Naive thymus-derived CD4-positive, alpha-beta T cell (primary cell): ENCODE results near the gene KRT5. TPM values are rescaled to one million over a fixed set of nuclear protein-coding genes. Genes with fewer than 3 reads are reported as not detected.

ENCODE experiments used
- ATAC-seq: fragments of 150-1000 bp; cut with Tn5 transposase; 2 replicates; pipeline ENCODE4 v1.10.0; 2021; ENCODE audit warnings: mild to moderate bottlenecking, moderate library complexity
- CTCF ChIA-PET: fragments of 350-600 bp; sonication (Branson Sonifier 250); formaldehyde crosslinking; loops from one replicate; lab custom pipeline; 2021; ENCODE audit warnings: antibody characterized with exemption; lab: Charles Lee
- POLR2A ChIA-PET: fragments of 350-600 bp; sonication (Branson Sonifier 250); formaldehyde crosslinking; loops from one replicate; lab custom pipeline; 2021; ENCODE audit warnings: antibody characterized with exemption, inconsistent platforms; lab: Charles Lee
- DNase-seq, 9 donors: peaks; one replicate each; pipeline versions ENCODE4 v3.0.0 to v3.0.0-alpha.2; 2020 to 2022; ENCODE audit warnings: mixed read lengths in 1 of 9
- H3K27ac ChIP-seq: one replicate; pipeline ENCODE4 v1.7.0; 2013; ENCODE audit warnings: mild to moderate bottlenecking, low read depth, low read length, moderate library complexity
- H3K27me3 ChIP-seq, 2 donors: one replicate each; pipeline ENCODE4 v1.7.0; 2013; ENCODE audit warnings: low read length in 2 of 2, mild to moderate bottlenecking in 2 of 2, moderate library complexity in 2 of 2; ENCODE audit not compliant: control insufficient read depth in 2 of 2, insufficient read depth in 2 of 2
- H3K36me3 ChIP-seq, 3 experiments: 1 replicate in 2 of 3; 2 replicates in 1 of 3; pipeline ENCODE4 v1.7.0; 2013; ENCODE audit warnings: low read length in 3 of 3, mild to moderate bottlenecking in 3 of 3, moderate library complexity in 1 of 3; ENCODE audit not compliant: insufficient read depth in 3 of 3, control insufficient read depth in 2 of 3
- H3K4me1 ChIP-seq, 2 donors: one replicate each; pipeline ENCODE4 v1.7.0; 2013; ENCODE audit warnings: low read length in 2 of 2, mild to moderate bottlenecking in 2 of 2, moderate library complexity in 1 of 2; ENCODE audit not compliant: control insufficient read depth in 2 of 2, insufficient read depth in 2 of 2
- H3K4me3 ChIP-seq: 2 replicates; pipeline ENCODE4 v1.7.0; 2013; ENCODE audit warnings: mild to moderate bottlenecking, low read length
- H3K9me3 ChIP-seq, 3 experiments: 1 replicate in 2 of 3; 2 replicates in 1 of 3; pipeline ENCODE4 v1.7.0; 2013; ENCODE audit warnings: low read length in 3 of 3; ENCODE audit not compliant: control insufficient read depth in 2 of 3
- H3K27ac Mint-ChIP-seq, 9 donors: one replicate each; pipeline ENCODE4 v1.8.0; 2020 to 2022; ENCODE audit warnings: mixed read lengths in 9 of 9, mild to moderate bottlenecking in 8 of 9, moderate library complexity in 5 of 9, inconsistent platforms in 2 of 9
- H3K27me3 Mint-ChIP-seq, 5 donors: one replicate each; pipeline ENCODE4 v1.8.0; 2021 to 2022; ENCODE audit warnings: mixed read lengths in 5 of 5, mild to moderate bottlenecking in 1 of 5
- H3K36me3 Mint-ChIP-seq, 5 donors: one replicate each; pipeline ENCODE4 v1.8.0; 2020 to 2022; ENCODE audit warnings: mixed read lengths in 5 of 5, mild to moderate bottlenecking in 3 of 5, inconsistent platforms in 1 of 5
- H3K4me1 Mint-ChIP-seq, 7 donors: one replicate each; pipeline ENCODE4 v1.8.0; 2020 to 2022; ENCODE audit warnings: mixed read lengths in 7 of 7, mild to moderate bottlenecking in 3 of 7, inconsistent platforms in 1 of 7
- H3K4me3 Mint-ChIP-seq, 10 donors: one replicate each; pipeline ENCODE4 v1.8.0; 2020 to 2022; ENCODE audit warnings: mild to moderate bottlenecking in 10 of 10, mixed read lengths in 10 of 10, moderate library complexity in 6 of 10, inconsistent platforms in 2 of 10
- H3K9me3 Mint-ChIP-seq, 11 donors: one replicate each; pipeline ENCODE4 v1.8.0; 2020 to 2022; ENCODE audit warnings: mixed read lengths in 11 of 11, mild to moderate bottlenecking in 4 of 11, inconsistent platforms in 1 of 11, moderate library complexity in 1 of 11
- intact Hi-C, 2 donors: fragments of 100-400 bp; cut with micrococcal nuclease; formaldehyde crosslinking; loops; one replicate each; pipeline ENCODE4 v1.15.1; 2023
- polyA plus RNA-seq, 2 donors: library from polyadenylated mRNA; unstranded; fragments of 300-500 nt; fragmentation: Illumina TruSeq; gene quantifications; one replicate each; pipeline ENCODE4 v1.2.3, GENCODE V29; 2021
- total RNA-seq, 6 experiments: library from RNA in 5 of 6; stranded (reverse) in 5 of 6; gene quantifications; 1 replicate in 5 of 6; 2 replicates in 1 of 6; pipeline ENCODE4 v1.2.3 and lab custom pipeline; 2021 to 2026

KRT5 gene
- total and polyA plus RNA-seq, 7 experiments from 2014 or later: 0.24 TPM; not detected in 6

DNA sequence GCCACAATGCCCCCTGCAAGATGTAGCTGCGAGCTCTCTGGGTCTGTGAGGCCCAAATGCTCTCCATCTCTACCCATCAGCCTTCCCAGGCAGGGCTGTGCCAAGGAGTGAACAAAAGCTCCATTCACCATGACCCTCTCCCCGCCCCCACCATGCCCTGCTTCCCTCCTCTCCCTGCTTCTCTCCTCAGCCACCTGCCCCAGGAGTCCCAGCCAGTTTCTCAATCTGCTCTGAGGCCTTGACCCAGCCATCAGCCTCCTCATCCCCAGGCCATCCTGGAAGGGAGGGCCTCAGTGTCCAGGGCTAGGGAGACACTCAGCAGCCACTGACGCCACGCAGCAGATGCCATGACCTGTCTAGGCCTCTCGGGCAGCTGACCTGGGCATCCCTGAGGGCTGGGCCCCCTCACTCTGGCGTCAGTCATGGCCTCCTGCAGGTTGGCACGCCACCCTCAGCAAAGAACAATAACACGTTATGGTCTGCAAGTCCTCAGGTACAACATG lies 8.5 kb upstream of the KRT5 start:
- DNase-seq (no peak), ATAC-seq (no peak)
- intact Hi-C loops: no loop called here
- Mint-ChIP-seq H3K36me3 (no peaks in the 10 kb centered on the region), H3K4me3 (no peak overlapping the region), H3K27me3 (no peaks in the 10 kb centered on the region), H3K9me3 (peaks cover 0 to 2% (median 0%) of the 10 kb centered on the region in 11 donors), H3K4me1 (peaks cover 0 to 11% (median 0%) of the 10 kb centered on the region in 7 donors), H3K27ac (peak overlapping the region in 1 of 9 donors; percentile 12)
- no peaks in the 10 kb centered on the region for H3K9me3 ChIP-seq
- CTCF ChIA-PET: interaction anchor here (1.2 kb wide), 1 partner anchor 352 kb away, joined by 3 read pairs; no protein-coding TSS in a partner anchor
- no peak overlapping the region for H3K4me3 ChIP-seq
- no peak overlapping the region for H3K27ac ChIP-seq
- H3K4me1 ChIP-seq: peaks cover 0 to 16% of the 10 kb centered on the region in 2 donors
- POLR2A ChIA-PET: no interaction called here
- no peaks in the 10 kb centered on the region for H3K36me3 ChIP-seq
- H3K27me3 ChIP-seq: no peaks in the 10 kb centered on the region

- H3K4me1 Mint-ChIP-seq: peaks cover 0 to 11% (median 0%) of the 10 kb centered on the region in 7 donors
- peak in 1 of 9 donors; percentile 15 for DNase-seq
Measured at GRCh38 chr12:52527121-52527800, 7.1 kb upstream of the KRT5 start.

GRCh38 chr12:52526511-52526951 lies 6.3 kb upstream of the KRT5 start:
- ChIA-PET POLR2A (no interaction called here), CTCF (no interaction called here)
- DNase-seq (peak in 1 of 9 donors; percentile 18), ATAC-seq (peak; percentile 61)
- Histone ChIP-seq H3K4me1 (peaks cover 0 to 16% of the 10 kb centered on the region in 2 donors), H3K27me3 (no peaks in the 10 kb centered on the region), H3K9me3 (no peaks in the 10 kb centered on the region), H3K36me3 (no peaks in the 10 kb centered on the region), H3K27ac (no peak overlapping the region), H3K4me3 (no peak overlapping the region)
- no peak overlapping the region for H3K27ac Mint-ChIP-seq
- no peaks in the 10 kb centered on the region for H3K27me3 Mint-ChIP-seq
- peaks cover 0 to 2% (median 0%) of the 10 kb centered on the region in 11 donors for H3K9me3 Mint-ChIP-seq
- H3K36me3 Mint-ChIP-seq: no peaks in the 10 kb centered on the region
- H3K4me1 Mint-ChIP-seq: peaks cover 0 to 11% (median 0%) of the 10 kb centered on the region in 7 donors
- peak overlapping the region in 1 of 10 donors; percentile 33 for H3K4me3 Mint-ChIP-seq
- intact Hi-C loops: no loop called here

More at GRCh38 chr12:52527121-52527800, 7.1 kb upstream of the KRT5 start:
- no peak for ATAC-seq
- Histone ChIP-seq H3K27me3 (no peaks in the 10 kb centered on the region), H3K27ac (no peak overlapping the region), H3K36me3 (no peaks in the 10 kb centered on the region), H3K4me3 (no peak overlapping the region), H3K4me1 (peaks cover 0 to 16% of the 10 kb centered on the region in 2 donors), H3K9me3 (no peaks in the 10 kb centered on the region)
- intact Hi-C loops: no loop called here
- Mint-ChIP-seq H3K4me3 (no peak overlapping the region), H3K27ac (no peak overlapping the region), H3K9me3 (peaks cover 0 to 2% (median 0%) of the 10 kb centered on the region in 11 donors), H3K27me3 (no peaks in the 10 kb centered on the region), H3K36me3 (no peaks in the 10 kb centered on the region)
- ChIA-PET POLR2A (no interaction called here), CTCF (no interaction called here)

- H3K9me3 ChIP-seq: no peaks in the 10 kb centered on the region
- Mint-ChIP-seq H3K36me3 (no peaks in the 10 kb centered on the region), H3K4me3 (no peak overlapping the region), H3K27ac (no peak overlapping the region), H3K9me3 (peaks cover 0 to 2% (median 0%) of the 10 kb centered on the region in 11 donors), H3K4me1 (peaks cover 0 to 11% (median 0%) of the 10 kb centered on the region in 7 donors), H3K27me3 (no peaks in the 10 kb centered on the region)
- no peaks in the 10 kb centered on the region for H3K36me3 ChIP-seq
- H3K27me3 ChIP-seq: no peaks in the 10 kb centered on the region
- H3K4me3 ChIP-seq: no peak overlapping the region
- H3K4me1 ChIP-seq: peaks cover 0 to 16% of the 10 kb centered on the region in 2 donors
- H3K27ac ChIP-seq: no peak overlapping the region
- ATAC-seq: no peak
- ChIA-PET POLR2A (no interaction called here), CTCF (interaction anchor here (0.6 kb wide), 1 partner anchor 817 kb away, joined by 3 read pairs; no protein-coding TSS in a partner anchor)
- peak in 1 of 9 donors; percentile 9 for DNase-seq
- intact Hi-C loops: no loop called here
Measured at GRCh38 chr12:52525661-52526499, 5.7 kb upstream of the KRT5 start.

GRCh38 chr12:52524898-52525591 lies 4.9 kb upstream of the KRT5 start:
- no peak for ATAC-seq
- Histone ChIP-seq H3K4me1 (peaks cover 0 to 16% of the 10 kb centered on the region in 2 donors), H3K9me3 (no peaks in the 10 kb centered on the region), H3K27me3 (no peaks in the 10 kb centered on the region), H3K27ac (no peak overlapping the region), H3K36me3 (no peaks in the 10 kb centered on the region), H3K4me3 (no peak overlapping the region)
- Mint-ChIP-seq H3K9me3 (peaks cover 0 to 2% (median 0%) of the 10 kb centered on the region in 11 donors), H3K27me3 (no peaks in the 10 kb centered on the region), H3K4me3 (no peak overlapping the region), H3K27ac (no peak overlapping the region), H3K36me3 (no peaks in the 10 kb centered on the region), H3K4me1 (peaks cover 0 to 11% (median 0%) of the 10 kb centered on the region in 7 donors)
- intact Hi-C loops: no loop called here
- ChIA-PET POLR2A (no interaction called here), CTCF (interaction anchor here (0.6 kb wide), 1 partner anchor 818 kb away, joined by 3 read pairs; no protein-coding TSS in a partner anchor)
- DNase-seq: peak in 1 of 9 donors; percentile 8

DNA sequence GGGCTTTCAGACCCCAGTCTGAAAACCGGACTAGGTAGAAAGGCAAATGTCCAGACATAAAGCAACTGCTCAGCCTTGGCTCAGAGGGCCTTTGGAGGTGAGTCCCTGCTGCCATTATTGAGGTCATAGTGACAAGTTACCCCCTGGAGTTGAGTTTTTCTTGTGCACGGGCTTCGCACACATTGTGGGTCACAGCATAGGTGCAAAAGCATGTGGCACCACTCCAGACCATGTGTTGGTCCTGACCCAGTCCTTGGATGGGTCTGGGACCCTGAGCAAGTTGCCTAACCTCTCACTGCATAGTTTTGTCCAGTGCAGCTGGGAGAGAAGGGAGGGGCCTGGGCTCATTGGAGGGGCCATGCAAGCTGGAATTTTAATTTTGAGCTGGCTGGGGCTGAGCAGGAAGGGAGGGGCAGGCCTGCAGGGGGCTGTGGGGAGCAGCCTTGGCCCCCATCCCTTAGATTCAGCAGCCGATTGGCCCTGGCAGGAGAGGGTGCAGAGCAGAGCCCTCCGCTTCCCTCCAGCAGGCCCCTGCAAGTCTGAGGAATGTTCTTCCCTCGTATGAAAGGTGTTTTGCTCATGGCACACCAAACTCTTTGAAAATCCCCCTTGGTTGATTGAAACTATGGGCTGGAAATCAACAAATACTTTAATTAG lies 4.2 kb upstream of the KRT5 start:
- Mint-ChIP-seq H3K4me1 (peaks cover 0 to 11% (median 0%) of the 10 kb centered on the region in 7 donors), H3K4me3 (no peak overlapping the region), H3K9me3 (no peaks in the 10 kb centered on the region), H3K27ac (no peak overlapping the region), H3K36me3 (no peaks in the 10 kb centered on the region), H3K27me3 (no peaks in the 10 kb centered on the region)
- ATAC-seq: no peak
- no peak overlapping the region for H3K27ac ChIP-seq
- POLR2A ChIA-PET: no interaction called here
- H3K4me3 ChIP-seq: no peak overlapping the region
- H3K36me3 ChIP-seq: no peaks in the 10 kb centered on the region
- H3K9me3 ChIP-seq: no peaks in the 10 kb centered on the region
- DNase-seq: peak in 1 of 9 donors; percentile 8
- H3K4me1 ChIP-seq: peaks cover 0 to 16% of the 10 kb centered on the region in 2 donors
- intact Hi-C loops: no loop called here
- CTCF ChIA-PET: no interaction called here
- H3K27me3 ChIP-seq: no peaks in the 10 kb centered on the region
